HepG2 (cell line): Measurements from ENCODE around the gene CSTPP1. TPM values are rescaled to one million over a fixed set of nuclear protein-coding genes. Genes with fewer than 3 reads are reported as not detected.
"Not testable (repeated sequence)": the region's sequence is repeated elsewhere in the genome, so short reads cannot be mapped to it uniquely, and the experiment has no call there.

Experiments
- ATAC-seq: fragments of 200-7000 bp; cut with Tn5 transposase; 3 replicates; pipeline ENCODE4 v1.9.1; 2020; ENCODE audit warnings: mild to moderate bottlenecking, moderate library complexity
- BruUV-seq: library from RNA; stranded (reverse); fragments of 400-500 nt; replicated peaks from 2 replicates; lab custom pipeline; 2021; lab: Mats Ljungman, UMichigan
- CTCF ChIA-PET: fragments of 300-600 bp; formaldehyde crosslinking; extraction: SDS; loops from one replicate; lab custom pipeline; 2021; ENCODE audit warnings: low total read pairs, inconsistent platforms, low intra/inter-chr PET ratio; lab: Yijun Ruan, JAX
- POLR2A ChIA-PET: fragments of 350-600 bp; sonication (Branson Sonifier 250); formaldehyde crosslinking; loops from one replicate; lab custom pipeline; 2020; ENCODE audit warnings: antibody characterized with exemption, inconsistent platforms; lab: Yijun Ruan, JAX
- DNase-seq: peaks from one replicate; pipeline ENCODE4 v3.0.0-alpha.2; 2015; ENCODE audit warnings: low spot score
- FAIRE-seq: peaks from 3 replicates; lab custom pipeline; 2011; peaks lifted over from hg19 to GRCh38; lab: Jason Lieb, UNC
- H2AFZ ChIP-seq: one replicate; pipeline ENCODE4 v1.6.1; 2011; ENCODE audit warnings: low read length, inconsistent platforms
- H3K27ac ChIP-seq: fragments of 300-600 bp; 3 replicates; pipeline ENCODE4 v1.8.0; 2011; ENCODE audit warnings: mixed run types, mild to moderate bottlenecking, mixed read lengths, low read length, inconsistent platforms; ENCODE audit not compliant: insufficient read depth; ENCODE audit errors: extremely low read length
- H3K27me3 ChIP-seq, 2 experiments: fragments of 200-600 bp in 1 of 2; 2 replicates in 1 of 2; 3 replicates in 1 of 2; pipeline versions ENCODE4 v1.6.0 to v1.8.0; 2011; ENCODE audit warnings: low read length in 2 of 2, mild to moderate bottlenecking in 2 of 2, moderate library complexity in 2 of 2, inconsistent platforms in 1 of 2; ENCODE audit not compliant: insufficient read depth in 2 of 2, control insufficient read depth in 1 of 2
- H3K36me3 ChIP-seq, 2 experiments: fragments of 200-600 bp in 1 of 2; replicated peaks in 1 of 2; 2 replicates in 1 of 2; 3 replicates in 1 of 2; pipeline versions ENCODE4 v1.5.1 to v1.8.0; 2011; ENCODE audit warnings: low read length in 2 of 2, inconsistent platforms in 1 of 2; ENCODE audit not compliant: insufficient read depth in 2 of 2, control insufficient read depth in 1 of 2
- H3K4me1 ChIP-seq: 2 replicates; pipeline ENCODE4 v1.5.1; 2012; ENCODE audit warnings: low read length, inconsistent platforms; ENCODE audit not compliant: insufficient read depth
- H3K4me2 ChIP-seq: 2 replicates; pipeline ENCODE4 v1.6.0; 2011; ENCODE audit warnings: low read depth, low read length, inconsistent platforms
- H3K4me3 ChIP-seq, 3 experiments: fragments of 200-600 bp in 1 of 3; sonication (generic), shearing (Covaris generic) in 1 of 3; replicated peaks in 1 of 3; 2 replicates each; pipeline ENCODE4 v1.5.1; 2011 to 2016; ENCODE audit warnings: low read length in 3 of 3, inconsistent platforms in 2 of 3, low read depth in 2 of 3, mild to moderate bottlenecking in 2 of 3, control low read depth in 1 of 3, mixed read lengths in 1 of 3; ENCODE audit not compliant: insufficient read depth in 1 of 3
- H3K79me2 ChIP-seq: one replicate; pipeline ENCODE4 v1.6.1; 2011; ENCODE audit warnings: low read length, inconsistent platforms; ENCODE audit not compliant: insufficient read depth
- H3K9ac ChIP-seq: 2 replicates; pipeline ENCODE4 v1.6.0; 2011; ENCODE audit warnings: mild to moderate bottlenecking, low read depth, low read length, inconsistent platforms; ENCODE audit not compliant: insufficient read depth
- H3K9me3 ChIP-seq: 2 replicates; pipeline ENCODE4 v1.5.1; 2012; ENCODE audit warnings: mild to moderate bottlenecking, low read length
- H4K20me1 ChIP-seq: 2 replicates; pipeline ENCODE4 v1.6.0; 2011; ENCODE audit warnings: inconsistent platforms, mild to moderate bottlenecking, low read length, moderate library complexity; ENCODE audit not compliant: insufficient read depth
- KDM6A ChIP-seq: IDR thresholded peaks from 2 replicates; pipeline ENCODE4 v1.6.1; 2016; ENCODE audit warnings: low read depth
- KLF12 ChIP-seq: sonication (generic); formaldehyde crosslinking; IDR thresholded peaks from 2 replicates; pipeline ENCODE4 v1.4.0; 2020; ENCODE audit warnings: missing genetic modification reagents, borderline replicate concordance
- POLR2AphosphoS5 ChIP-seq: IDR thresholded peaks from 2 replicates; pipeline ENCODE4 v1.6.1; 2012; ENCODE audit warnings: low read depth, low read length
- SMAD9 ChIP-seq: sonication (generic); formaldehyde crosslinking; IDR thresholded peaks from 2 replicates; pipeline ENCODE4 v1.5.1; 2020; ENCODE audit warnings: mild to moderate bottlenecking, missing genetic modification reagents
- ZBTB44 ChIP-seq: sonication (generic); formaldehyde crosslinking; IDR thresholded peaks from 2 replicates; pipeline ENCODE4 v1.4.0; 2020; ENCODE audit warnings: missing genetic modification reagents
- ZNF556 ChIP-seq: sonication (generic); formaldehyde crosslinking; IDR thresholded peaks from 2 replicates; pipeline ENCODE4 v1.4.0; 2020; ENCODE audit warnings: mild to moderate bottlenecking, missing genetic modification reagents, borderline replicate concordance
- ZNF761 ChIP-seq: sonication (generic); formaldehyde crosslinking; conservative IDR thresholded peaks from 2 replicates; pipeline ENCODE4 v1.4.0; 2020; ENCODE audit warnings: mild to moderate bottlenecking, missing genetic modification reagents
- ZSCAN22 ChIP-seq: sonication (generic); formaldehyde crosslinking; IDR thresholded peaks from 2 replicates; pipeline ENCODE4 v1.4.0; 2020; ENCODE audit warnings: mild to moderate bottlenecking, missing genetic modification reagents
- ZUFSP ChIP-seq: sonication (generic); formaldehyde crosslinking; IDR thresholded peaks from 2 replicates; pipeline ENCODE4 v1.9.0; 2021; ENCODE audit warnings: missing genetic modification reagents, mild to moderate bottlenecking, borderline replicate concordance
- WGBS: methylation state at CpG from one replicate; pipeline ENCODE4 v1.1.6; 2017; ENCODE audit warnings: low lambda C conversion rate; 5-methylcytosine and 5-hydroxymethylcytosine counted together
- in situ Hi-C: cut with HindIII; loops from 2 replicates; pipeline ENCODE4 v1.10.0; 2017; ENCODE audit warnings: low pct_unique_long_range_greater_than_20kb; ENCODE audit not compliant: extremely low pct_ligation_motif_present
- intact Hi-C: fragments of 100-400 bp; cut with micrococcal nuclease; formaldehyde crosslinking; loops from one replicate; pipeline ENCODE4 v1.10.0; 2022; ENCODE audit not compliant: unreplicated experiment
- polyA plus RNA-seq, 8 experiments: library from polyadenylated mRNA; depleted of rRNA in 3 of 8; stranded (reverse) in 7 of 8; unstranded in 1 of 8; fragments of >200 nt; fragmentation: Illumina TruSeq in 4 of 8; extraction: Trizol in 4 of 8; gene quantifications; 2 replicates each; pipeline versions ENCODE4 v1.2.1 to v1.2.3, GENCODE V29; 2011 to 2016; ENCODE audit warnings: low read depth in 4 of 8, missing spikeins in 1 of 8, mixed read lengths in 1 of 8; ENCODE audit not compliant: insufficient read depth in 1 of 8
- total RNA-seq, 5 experiments: library from RNA; depleted of rRNA; stranded (reverse); fragments of >200 nt; fragmentation: Illumina TruSeq; extraction: Trizol; gene quantifications; 2 replicates each; pipeline ENCODE4 v1.2.3, GENCODE V29; 2016; ENCODE audit warnings: low read depth in 1 of 5

Gene CSTPP1
- total and polyA plus RNA-seq, 2 of the 13 experiments (the other 11 are each of a cell fraction or from before 2014, with no cell fraction given): 12.3 to 14.6 TPM

DNA sequence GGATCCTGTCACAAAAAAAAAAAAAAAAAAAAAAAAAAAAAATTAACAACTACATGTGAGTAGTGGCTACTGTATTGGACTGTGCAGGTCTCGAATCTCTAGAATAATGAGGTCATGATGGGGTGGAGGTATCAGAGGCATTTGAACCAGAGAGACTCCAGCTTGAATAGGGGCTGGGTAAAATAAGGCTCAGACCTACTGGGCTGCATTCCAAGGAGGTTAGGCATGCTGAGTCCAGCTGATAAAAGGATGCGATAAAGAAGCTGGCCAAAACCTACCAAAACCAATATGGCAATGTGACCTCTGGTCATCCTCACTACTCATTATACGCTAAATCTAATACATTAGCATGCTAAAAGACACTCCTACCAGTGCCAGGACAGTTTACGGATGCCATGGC, 255.6 kb downstream of the CSTPP1 start:
- ChIA-PET POLR2A (interaction anchor here (0.7 to 3.0 kb wide), 2 partner anchors 13 to 24 kb away, joined by 4 to 19 read pairs; no protein-coding TSS in a partner anchor), CTCF (no interaction called here)
- Histone ChIP-seq H3K4me1 (peaks cover 56% of the 10 kb centered on the region), H3K27me3 (no peaks in the 10 kb centered on the region), H2AFZ (no peak overlapping the region), H3K9ac (no peak overlapping the region), H3K27ac (no peak overlapping the region), H3K36me3 (no peaks in the 10 kb centered on the region), H3K4me2 (no peak overlapping the region), H3K9me3 (no peaks in the 10 kb centered on the region), H3K79me2 (no peaks in the 10 kb centered on the region), H3K4me3 (no peak overlapping the region), H4K20me1 (no peaks in the 10 kb centered on the region)
- intact Hi-C loops (no loop called here), in situ Hi-C loops (no loop called here)
- FAIRE-seq: no peak
- no peak for ATAC-seq
- WGBS: 84% methylated on average over 4 of the region's 4 CpGs
- TF ChIP-seq SMAD9: no peak
- TF ChIP-seq POLR2AphosphoS5: no peak
- no peak for TF ChIP-seq KLF12 (CRISPR knock-in tag)
- TF ChIP-seq ZBTB44 (CRISPR knock-in tag): no peak
- no peak for TF ChIP-seq ZUFSP (CRISPR knock-in tag)
- no peak for TF ChIP-seq ZNF556 (CRISPR knock-in tag)
- no peak for TF ChIP-seq ZNF761
- TF ChIP-seq KDM6A (CRISPR knock-in tag): no peak
- no peak for TF ChIP-seq ZSCAN22 (CRISPR knock-in tag)
- no peak for DNase-seq
- BruUV-seq: no TSS peak

DNA sequence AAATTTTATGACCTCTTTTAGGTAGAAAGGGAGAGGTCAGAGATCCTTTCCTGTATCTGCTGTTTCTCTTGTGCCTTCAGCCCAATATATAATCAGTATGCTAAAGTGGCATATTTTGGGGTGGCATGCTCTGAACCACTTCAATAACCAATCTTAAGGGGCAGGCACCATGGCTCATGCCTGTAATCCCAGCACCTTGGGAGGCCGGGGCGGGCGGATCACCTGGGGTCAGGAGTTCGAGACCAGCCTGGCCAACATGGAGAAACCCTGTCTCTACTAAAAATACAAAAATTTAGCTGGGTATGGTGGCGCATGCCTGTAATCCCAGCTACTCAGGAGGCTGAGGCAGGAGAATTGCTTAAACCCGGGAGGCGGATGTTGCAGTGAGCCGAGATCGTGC, 261.6 kb downstream of the CSTPP1 start:
- CTCF ChIA-PET, H3K27me3 ChIP-seq, intact Hi-C loops, H2AFZ ChIP-seq, H3K4me3 ChIP-seq, H3K79me2 ChIP-seq, H3K9me3 ChIP-seq, DNase-seq, BruUV-seq, FAIRE-seq, H4K20me1 ChIP-seq, H3K27ac ChIP-seq, in situ Hi-C loops, H3K9ac ChIP-seq, POLR2A ChIA-PET, H3K4me2 ChIP-seq, H3K36me3 ChIP-seq, ATAC-seq: not testable (repeated sequence)
- WGBS: 74% methylated on average over 9 of the region's 9 CpGs
- H3K4me1 ChIP-seq: peaks cover 32% of the 10 kb centered on the region
